B cell (primary cell): ENCODE results near the gene CCDC124. TPM values are rescaled to one million over a fixed set of nuclear protein-coding genes. Genes with fewer than 3 reads are reported as not detected.

Experiments
- ATAC-seq: fragments of 200-7000 bp; cut with Tn5 transposase; one replicate; pipeline ENCODE4 v1.10.0; 2021; ENCODE audit warnings: low read depth, mild to moderate bottlenecking, moderate number of reproducible peaks, moderate library complexity
- CTCF ChIA-PET: fragments of 350-600 bp; sonication (Branson Sonifier 250); formaldehyde crosslinking; loops from one replicate; lab custom pipeline; 2021; ENCODE audit warnings: antibody characterized with exemption, inconsistent platforms; lab: Charles Lee
- POLR2A ChIA-PET: fragments of 350-600 bp; sonication (Branson Sonifier 250); formaldehyde crosslinking; loops from one replicate; lab custom pipeline; 2021; ENCODE audit warnings: antibody characterized with exemption; lab: Charles Lee
- DNase-seq: peaks from one replicate; pipeline ENCODE4 v3.0.0; 2013
- H2AFZ ChIP-seq: 2 replicates; pipeline ENCODE4 v1.6.1; 2012; ENCODE audit warnings: mild to moderate bottlenecking, low read depth, low read length; ENCODE audit not compliant: insufficient read depth, poor library complexity, severe bottlenecking
- H3K27ac ChIP-seq, 2 donors: 1 replicate in 1 of 2; 2 replicates in 1 of 2; pipeline ENCODE4 v1.5.1; 2012 to 2013; ENCODE audit warnings: low read length in 2 of 2, mild to moderate bottlenecking in 2 of 2, moderate library complexity in 1 of 2
- H3K27me3 ChIP-seq, 4 experiments: fragments of 200-600 bp in 1 of 4; sonication (generic) in 1 of 4; replicated peaks in 1 of 4; 1 replicate in 2 of 4; 2 replicates in 2 of 4; pipeline versions ENCODE4 v1.6.1 to v1.7.0; 2013 to 2016; ENCODE audit warnings: low read length in 3 of 4, mild to moderate bottlenecking in 2 of 4, mixed read lengths in 1 of 4, moderate library complexity in 1 of 4; ENCODE audit not compliant: insufficient read depth in 4 of 4, control insufficient read depth in 3 of 4; ENCODE audit errors: control extremely low read depth in 1 of 4
- H3K36me3 ChIP-seq, 2 experiments: replicated peaks in 1 of 2; 1 replicate in 1 of 2; 2 replicates in 1 of 2; pipeline versions ENCODE4 v1.6.1 to v1.7.1; 2013; ENCODE audit warnings: low read length in 1 of 2; ENCODE audit not compliant: insufficient read depth in 2 of 2, control insufficient read depth in 1 of 2; ENCODE audit errors: control extremely low read depth in 1 of 2, extremely low read depth in 1 of 2
- H3K4me1 ChIP-seq, 2 donors: fragments of 200-600 bp in 1 of 2; sonication (generic) in 1 of 2; 1 replicate in 1 of 2; 2 replicates in 1 of 2; pipeline versions ENCODE4 v1.5.1 to v1.6.1; 2013 to 2017; ENCODE audit warnings: low read length in 2 of 2; ENCODE audit not compliant: control insufficient read depth in 2 of 2, insufficient read depth in 2 of 2
- H3K4me2 ChIP-seq: replicated peaks from 2 replicates; pipeline ENCODE3; 2012; ENCODE audit warnings: mild to moderate bottlenecking, low read depth, low read length; ENCODE audit not compliant: poor library complexity, severe bottlenecking
- H3K4me3 ChIP-seq, 5 experiments: fragments of 200-600 bp in 1 of 5; sonication (generic) in 1 of 5; 1 replicate in 3 of 5; 2 replicates in 2 of 5; pipeline versions ENCODE4 v1.5.1 to v1.7.0; 2011 to 2016; ENCODE audit warnings: low read length in 4 of 5, mild to moderate bottlenecking in 4 of 5, low read depth in 2 of 5, control low read depth in 1 of 5, moderate library complexity in 1 of 5; ENCODE audit not compliant: insufficient read depth in 1 of 5; ENCODE audit errors: control extremely low read depth in 1 of 5, extremely low read depth in 1 of 5
- H3K79me2 ChIP-seq: fragments of 200-600 bp; sonication (generic); one replicate; pipeline ENCODE4 v1.6.0; 2016; ENCODE audit warnings: low read length; ENCODE audit not compliant: control insufficient read depth, insufficient read depth
- H3K9ac ChIP-seq: fragments of 200-600 bp; sonication (generic); 2 replicates; pipeline ENCODE4 v1.6.1; 2017; ENCODE audit warnings: mild to moderate bottlenecking, low read length, moderate library complexity
- H3K9me3 ChIP-seq, 3 donors: one replicate each; pipeline versions ENCODE4 v1.6.1 to v1.7.1; 2013; ENCODE audit warnings: low read length in 2 of 3; ENCODE audit not compliant: control insufficient read depth in 2 of 3, insufficient read depth in 1 of 3; ENCODE audit errors: control extremely low read depth in 1 of 3
- H4K20me1 ChIP-seq: 2 replicates; pipeline ENCODE4 v1.6.0; 2012; ENCODE audit warnings: mild to moderate bottlenecking, low read length; ENCODE audit not compliant: insufficient read depth, control insufficient read depth, poor library complexity, severe bottlenecking
- H3K27ac Mint-ChIP-seq: one replicate; pipeline ENCODE4 v1.8.0; 2021; ENCODE audit warnings: mixed read lengths
- H3K27me3 Mint-ChIP-seq: one replicate; pipeline ENCODE4 v1.8.0; 2021; ENCODE audit warnings: mixed read lengths
- H3K4me1 Mint-ChIP-seq: one replicate; pipeline ENCODE4 v1.8.0; 2021; ENCODE audit warnings: mixed read lengths
- H3K4me3 Mint-ChIP-seq: one replicate; pipeline ENCODE4 v1.8.0; 2021; ENCODE audit warnings: mixed read lengths
- H3K9me3 Mint-ChIP-seq: one replicate; pipeline ENCODE4 v1.8.0; 2022; ENCODE audit warnings: mixed read lengths; ENCODE audit not compliant: insufficient read depth
- EZH2 ChIP-seq: IDR thresholded peaks from 2 replicates; pipeline ENCODE4 v1.6.1; 2012; ENCODE audit warnings: borderline replicate concordance, low read depth, mild to moderate bottlenecking, moderate library complexity, low read length; ENCODE audit not compliant: insufficient read depth, poor library complexity, severe bottlenecking
- WGBS: methylation state at CpG from one replicate; pipeline ENCODE4 v1.1.5; 2013; ENCODE audit warnings: missing lambda C conversion rate; ENCODE audit not compliant: insufficient coverage; 5-methylcytosine and 5-hydroxymethylcytosine counted together
- intact Hi-C: fragments of 100-400 bp; cut with micrococcal nuclease; formaldehyde crosslinking; loops from one replicate; pipeline ENCODE4 v1.10.0; 2022
- polyA plus RNA-seq: library from polyadenylated mRNA; depleted of rRNA; stranded (reverse); fragments of >200 nt; gene quantifications from 2 replicates; pipeline ENCODE4 v1.2.3, GENCODE V29; 2012
- total RNA-seq, 2 donors: library from RNA; stranded (reverse); fragments of 120-200 nt in 1 of 2; gene quantifications; 1 replicate in 1 of 2; 2 replicates in 1 of 2; pipeline versions ENCODE4 v1.2.3 to v1.2.4, GENCODE V29; 2013 to 2022
- TF ChIP-seq, protein P1 (sequence below): fragments of 200-600 bp; IDR thresholded peaks from one replicate; pipeline ENCODE4 v1.8.0; 2022; ENCODE audit warnings: antibody characterized with exemption, mild to moderate bottlenecking

The CCDC124 gene
- total and polyA plus RNA-seq, 2 donors (not counting 1 experiment from before 2014, with no cell fraction given): 25.0 to 57.8 TPM

DNA sequence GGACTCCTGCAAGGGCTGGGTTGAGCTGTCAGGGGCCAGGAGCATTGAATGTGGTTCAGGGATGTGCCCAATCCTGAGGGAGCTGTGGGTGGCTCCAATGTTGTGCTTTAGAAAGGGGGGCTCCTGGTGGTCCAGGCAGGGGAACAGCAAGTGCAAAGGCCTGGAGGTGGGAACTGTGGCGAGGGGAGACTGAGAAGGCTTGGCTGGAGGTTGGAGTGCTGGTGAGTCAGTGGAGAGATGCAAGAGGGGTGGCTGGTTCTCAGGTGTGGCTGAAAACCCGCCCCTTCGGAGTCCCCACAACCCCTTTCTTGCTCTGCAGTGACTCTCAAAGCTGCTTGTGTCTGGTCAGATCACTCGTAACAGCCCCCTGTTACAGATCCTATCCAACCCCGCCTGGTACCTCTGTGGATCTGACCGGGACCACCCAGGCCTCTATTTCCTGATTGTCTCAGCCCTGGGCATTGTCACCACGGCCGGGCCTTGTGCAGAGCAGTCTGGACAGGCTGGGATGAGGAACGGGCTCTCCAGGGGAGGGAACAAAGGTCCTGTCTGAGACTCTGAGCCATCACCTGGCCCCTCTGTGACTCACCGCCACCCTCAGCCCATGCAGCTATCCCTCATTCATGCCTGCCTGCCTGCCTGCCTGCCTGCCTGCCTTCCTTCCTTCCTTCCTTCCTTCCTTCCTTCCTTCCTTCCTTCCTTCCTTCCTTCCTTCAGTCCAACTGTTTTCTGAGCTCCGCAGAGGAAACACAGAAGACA lies 32.7 kb downstream of the CCDC124 start:
- no peaks in the 10 kb centered on the region for H3K79me2 ChIP-seq
- peaks cover 0 to 6% (median 0%) of the 10 kb centered on the region in 3 donors for H3K9me3 ChIP-seq
- H3K27me3 ChIP-seq: peaks cover 0 to 42% (median 13%) of the 10 kb centered on the region in 4 experiments
- no peaks in the 10 kb centered on the region for H3K9me3 Mint-ChIP-seq
- peaks cover 8% of the 10 kb centered on the region for H3K4me1 Mint-ChIP-seq
- no peaks in the 10 kb centered on the region for H3K36me3 ChIP-seq
- no peaks in the 10 kb centered on the region for H4K20me1 ChIP-seq
- ChIA-PET POLR2A (interaction anchor here (0.7 kb wide), 1 partner anchor 35 kb away, joined by 3 read pairs; no protein-coding TSS in a partner anchor), CTCF (interaction anchor here (0.9 to 1.9 kb wide), 4 partner anchors 24 to 33 kb away, joined by 3 to 7 read pairs (median 3); partner anchors contain the start of gene CCDC124)
- no peak overlapping the region for H3K9ac ChIP-seq
- no peak for ATAC-seq
- intact Hi-C loops: no loop called here
- no peak for TF ChIP-seq EZH2
- no peak overlapping the region for H3K4me3 ChIP-seq
- H3K4me3 Mint-ChIP-seq: no peak overlapping the region
- WGBS: 82% methylated on average over 10 of the region's 11 CpGs
- H2AFZ ChIP-seq: no peak overlapping the region
- DNase-seq: no peak
- H3K4me2 ChIP-seq: no peak overlapping the region
- no peak overlapping the region for H3K27ac ChIP-seq
- peaks cover 4 to 10% of the 10 kb centered on the region in 2 donors for H3K4me1 ChIP-seq
- peaks cover 49% of the 10 kb centered on the region for H3K27me3 Mint-ChIP-seq
- no peak overlapping the region for H3K27ac Mint-ChIP-seq

DNA sequence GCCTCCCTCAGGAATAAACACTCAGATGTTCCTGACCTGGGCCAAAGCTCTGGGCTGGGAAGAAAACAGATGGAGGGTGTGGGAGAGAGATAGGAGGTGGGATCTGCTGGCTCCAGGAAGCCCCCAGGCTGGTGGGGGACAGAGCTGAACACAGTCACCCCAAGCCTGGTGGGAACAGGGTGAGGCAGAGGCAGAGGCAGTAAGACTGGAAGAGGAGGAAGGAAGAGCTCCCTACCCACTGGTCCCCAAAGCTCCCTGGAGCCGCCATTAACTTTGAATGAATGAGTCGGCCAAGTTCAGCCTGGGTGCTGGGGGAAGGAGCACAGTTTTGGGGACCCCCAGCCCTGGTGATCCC lies 33.3 kb downstream of the CCDC124 start:
- Histone ChIP-seq H3K27me3 (peaks cover 0 to 42% (median 13%) of the 10 kb centered on the region in 4 experiments), H4K20me1 (no peaks in the 10 kb centered on the region), H3K79me2 (no peaks in the 10 kb centered on the region), H3K27ac (no peak overlapping the region), H3K4me1 (peaks cover 4 to 10% of the 10 kb centered on the region in 2 donors), H3K4me2 (no peak overlapping the region), H3K4me3 (no peak overlapping the region), H3K36me3 (no peaks in the 10 kb centered on the region), H3K9me3 (peaks cover 0 to 6% (median 0%) of the 10 kb centered on the region in 3 donors), H3K9ac (no peak overlapping the region), H2AFZ (no peak overlapping the region)
- peaks cover 8% of the 10 kb centered on the region for H3K4me1 Mint-ChIP-seq
- intact Hi-C loops: no loop called here
- no peaks in the 10 kb centered on the region for H3K9me3 Mint-ChIP-seq
- POLR2A ChIA-PET: interaction anchor here (1.1 kb wide), 1 partner anchor 21 kb away, joined by 9 read pairs; no protein-coding TSS in a partner anchor
- peaks cover 49% of the 10 kb centered on the region for H3K27me3 Mint-ChIP-seq
- no peak for DNase-seq
- TF ChIP-seq, protein P1, sequence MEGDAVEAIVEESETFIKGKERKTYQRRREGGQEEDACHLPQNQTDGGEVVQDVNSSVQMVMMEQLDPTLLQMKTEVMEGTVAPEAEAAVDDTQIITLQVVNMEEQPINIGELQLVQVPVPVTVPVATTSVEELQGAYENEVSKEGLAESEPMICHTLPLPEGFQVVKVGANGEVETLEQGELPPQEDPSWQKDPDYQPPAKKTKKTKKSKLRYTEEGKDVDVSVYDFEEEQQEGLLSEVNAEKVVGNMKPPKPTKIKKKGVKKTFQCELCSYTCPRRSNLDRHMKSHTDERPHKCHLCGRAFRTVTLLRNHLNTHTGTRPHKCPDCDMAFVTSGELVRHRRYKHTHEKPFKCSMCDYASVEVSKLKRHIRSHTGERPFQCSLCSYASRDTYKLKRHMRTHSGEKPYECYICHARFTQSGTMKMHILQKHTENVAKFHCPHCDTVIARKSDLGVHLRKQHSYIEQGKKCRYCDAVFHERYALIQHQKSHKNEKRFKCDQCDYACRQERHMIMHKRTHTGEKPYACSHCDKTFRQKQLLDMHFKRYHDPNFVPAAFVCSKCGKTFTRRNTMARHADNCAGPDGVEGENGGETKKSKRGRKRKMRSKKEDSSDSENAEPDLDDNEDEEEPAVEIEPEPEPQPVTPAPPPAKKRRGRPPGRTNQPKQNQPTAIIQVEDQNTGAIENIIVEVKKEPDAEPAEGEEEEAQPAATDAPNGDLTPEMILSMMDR: no peak
- no peak for TF ChIP-seq EZH2
- H3K4me3 Mint-ChIP-seq: peak overlapping the region; percentile 18
- no peak overlapping the region for H3K27ac Mint-ChIP-seq
- no peak for ATAC-seq
- CTCF ChIA-PET: interaction anchor here (0.9 to 1.9 kb wide), 5 partner anchors 25 to 33 kb away, joined by 3 to 7 read pairs (median 3); partner anchors contain the start of gene CCDC124
- 20% methylated on average over 1 of the region's 2 CpGs for WGBS
